Progenitor cell of endocrine pancreas (in vitro differentiated cells): ENCODE measurements around the gene KIAA1586. TPM values are rescaled to one million over a fixed set of nuclear protein-coding genes. Genes with fewer than 3 reads are reported as not detected.

Experiments used
- DNase-seq: peaks from one replicate; pipeline ENCODE4 v3.0.0; 2021; ENCODE audit warnings: low spot score; ENCODE audit not compliant: unreplicated experiment
- H3K27ac Mint-ChIP-seq: 2 replicates; pipeline ENCODE4 v1.8.0; 2021; ENCODE audit warnings: mild to moderate bottlenecking, moderate library complexity, mixed read lengths
- H3K27me3 Mint-ChIP-seq: 2 replicates; pipeline ENCODE4 v1.8.0; 2021; ENCODE audit warnings: mixed read lengths
- H3K36me3 Mint-ChIP-seq: 2 replicates; pipeline ENCODE4 v1.8.0; 2022; ENCODE audit warnings: mixed read lengths; ENCODE audit not compliant: insufficient read depth
- H3K4me1 Mint-ChIP-seq: 2 replicates; pipeline ENCODE4 v1.8.0; 2021; ENCODE audit warnings: low read depth, mixed read lengths
- H3K4me3 Mint-ChIP-seq: 2 replicates; pipeline ENCODE4 v1.8.0; 2021; ENCODE audit warnings: low read depth, mild to moderate bottlenecking, moderate library complexity, mixed read lengths
- H3K9me3 Mint-ChIP-seq: 2 replicates; pipeline ENCODE4 v1.8.0; 2021; ENCODE audit warnings: low read depth, mixed read lengths
- total RNA-seq: library from RNA; stranded (reverse); gene quantifications from 2 replicates; pipeline ENCODE4 v1.2.1, GENCODE V29; 2021
- TF ChIP-seq, protein P1 (sequence below): fragments of 200-600 bp; sonication (generic); IDR thresholded peaks from one replicate; pipeline ENCODE4 v1.5.0; 2021; ENCODE audit warnings: antibody characterized with exemption, mild to moderate bottlenecking; ENCODE audit not compliant: unreplicated experiment

KIAA1586 gene
- total RNA-seq, 1 donor from 2014 or later = 23.0 TPM

DNA sequence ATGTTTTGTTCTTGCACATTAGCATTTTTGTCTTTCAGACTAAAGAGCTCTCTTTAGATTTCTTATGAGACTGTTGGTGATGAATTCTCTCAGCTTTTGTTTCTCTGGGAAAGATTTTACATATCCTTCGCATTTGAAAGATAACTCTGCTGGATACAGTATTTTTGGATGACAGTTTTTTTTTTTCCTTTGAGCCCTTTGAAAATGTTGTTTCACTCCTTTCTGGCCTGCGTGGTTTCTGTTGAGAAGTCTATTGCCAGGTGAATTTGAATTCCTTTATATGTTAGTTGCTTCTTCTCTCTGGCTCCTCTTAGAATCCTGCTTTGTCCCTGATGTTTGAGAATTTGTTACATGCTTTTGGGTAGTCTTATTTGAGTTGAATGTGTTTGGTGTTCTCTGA, 22.2 kb upstream of the KIAA1586 start:
- no peaks in the 10 kb centered on the region for H3K4me1 Mint-ChIP-seq
- peaks cover 11% of the 10 kb centered on the region for H3K9me3 Mint-ChIP-seq
- no peak overlapping the region for H3K4me3 Mint-ChIP-seq
- peaks cover 10% of the 10 kb centered on the region for H3K27me3 Mint-ChIP-seq
- no peak overlapping the region for H3K27ac Mint-ChIP-seq
- TF ChIP-seq, protein P1, sequence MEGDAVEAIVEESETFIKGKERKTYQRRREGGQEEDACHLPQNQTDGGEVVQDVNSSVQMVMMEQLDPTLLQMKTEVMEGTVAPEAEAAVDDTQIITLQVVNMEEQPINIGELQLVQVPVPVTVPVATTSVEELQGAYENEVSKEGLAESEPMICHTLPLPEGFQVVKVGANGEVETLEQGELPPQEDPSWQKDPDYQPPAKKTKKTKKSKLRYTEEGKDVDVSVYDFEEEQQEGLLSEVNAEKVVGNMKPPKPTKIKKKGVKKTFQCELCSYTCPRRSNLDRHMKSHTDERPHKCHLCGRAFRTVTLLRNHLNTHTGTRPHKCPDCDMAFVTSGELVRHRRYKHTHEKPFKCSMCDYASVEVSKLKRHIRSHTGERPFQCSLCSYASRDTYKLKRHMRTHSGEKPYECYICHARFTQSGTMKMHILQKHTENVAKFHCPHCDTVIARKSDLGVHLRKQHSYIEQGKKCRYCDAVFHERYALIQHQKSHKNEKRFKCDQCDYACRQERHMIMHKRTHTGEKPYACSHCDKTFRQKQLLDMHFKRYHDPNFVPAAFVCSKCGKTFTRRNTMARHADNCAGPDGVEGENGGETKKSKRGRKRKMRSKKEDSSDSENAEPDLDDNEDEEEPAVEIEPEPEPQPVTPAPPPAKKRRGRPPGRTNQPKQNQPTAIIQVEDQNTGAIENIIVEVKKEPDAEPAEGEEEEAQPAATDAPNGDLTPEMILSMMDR = no peak
- peaks cover 2% of the 10 kb centered on the region for H3K36me3 Mint-ChIP-seq
- no peak for DNase-seq

DNA sequence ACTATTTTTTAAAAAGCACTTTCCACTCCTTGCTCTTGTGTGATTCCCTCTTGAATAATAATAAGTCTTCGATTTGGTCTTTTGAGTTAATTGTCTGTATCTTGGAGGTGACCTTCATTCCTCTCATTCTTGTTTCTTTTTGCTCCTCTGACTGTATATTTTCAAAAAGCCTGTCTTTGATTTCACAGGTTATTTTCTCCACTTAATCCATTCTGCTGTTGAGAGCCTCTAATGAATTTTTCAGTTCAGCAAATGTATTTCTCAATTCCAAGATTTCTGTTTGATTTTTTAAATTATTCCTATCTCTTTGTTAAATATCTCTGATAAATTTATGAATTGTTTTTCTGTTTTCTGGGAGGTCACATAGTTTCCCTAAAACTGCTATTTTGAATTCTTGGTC, 21.7 kb upstream of the KIAA1586 start:
- Mint-ChIP-seq H3K36me3 (peaks cover 2% of the 10 kb centered on the region), H3K27ac (no peak overlapping the region), H3K27me3 (peaks cover 15% of the 10 kb centered on the region), H3K4me1 (no peaks in the 10 kb centered on the region), H3K4me3 (no peak overlapping the region), H3K9me3 (peaks cover 11% of the 10 kb centered on the region)
- no peak for DNase-seq
- TF ChIP-seq, protein P1 = no peak

DNA sequence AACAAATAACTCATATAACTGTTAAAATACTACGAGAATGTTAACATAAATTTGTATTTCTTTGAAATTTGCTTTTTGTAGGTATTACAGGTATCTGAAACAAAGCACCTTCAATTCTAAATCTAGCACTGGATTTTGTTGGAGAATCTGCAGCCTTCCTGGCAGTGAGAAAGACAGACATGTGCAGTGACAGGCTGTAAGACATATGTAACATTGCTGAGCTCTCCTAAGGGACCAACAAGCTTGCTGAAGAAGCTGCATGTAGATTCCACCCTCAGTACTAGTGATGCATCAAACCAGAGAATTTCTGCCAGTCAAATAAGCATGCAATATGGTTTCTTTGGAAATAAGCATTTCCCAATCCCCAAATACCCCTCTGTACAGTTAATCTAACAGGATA, 20.5 kb upstream of the KIAA1586 start:
- Mint-ChIP-seq H3K27me3 (peaks cover 15% of the 10 kb centered on the region), H3K27ac (no peak overlapping the region), H3K4me1 (no peaks in the 10 kb centered on the region), H3K9me3 (peaks cover 11% of the 10 kb centered on the region), H3K36me3 (peaks cover 2% of the 10 kb centered on the region), H3K4me3 (no peak overlapping the region)
- TF ChIP-seq, protein P1 = no peak
- DNase-seq = no peak

DNA sequence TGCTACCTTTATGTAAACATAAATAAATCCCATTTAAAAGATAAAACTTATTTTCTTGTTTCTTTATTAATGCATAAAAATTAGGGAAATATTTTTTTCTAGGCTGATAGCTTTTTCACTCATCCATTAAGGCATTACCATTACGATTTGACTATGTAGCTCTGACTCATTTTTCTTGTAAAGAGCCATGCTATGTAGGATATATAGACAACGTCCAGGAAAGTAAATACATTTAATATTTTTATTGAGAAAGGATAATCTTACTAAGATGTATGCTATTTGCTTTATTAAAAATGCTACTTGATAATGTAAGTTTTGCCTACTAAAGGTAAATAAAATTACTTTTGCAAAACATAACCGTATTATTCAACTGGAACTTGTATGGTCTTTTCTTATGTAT, 19.2 kb upstream of the KIAA1586 start:
- Mint-ChIP-seq H3K4me1 (peaks cover 2% of the 10 kb centered on the region), H3K4me3 (no peak overlapping the region), H3K9me3 (peaks cover 11% of the 10 kb centered on the region), H3K36me3 (peaks cover 2% of the 10 kb centered on the region), H3K27me3 (peaks cover 27% of the 10 kb centered on the region), H3K27ac (no peak overlapping the region)
- TF ChIP-seq, protein P1 = no peak
- no peak for DNase-seq

DNA sequence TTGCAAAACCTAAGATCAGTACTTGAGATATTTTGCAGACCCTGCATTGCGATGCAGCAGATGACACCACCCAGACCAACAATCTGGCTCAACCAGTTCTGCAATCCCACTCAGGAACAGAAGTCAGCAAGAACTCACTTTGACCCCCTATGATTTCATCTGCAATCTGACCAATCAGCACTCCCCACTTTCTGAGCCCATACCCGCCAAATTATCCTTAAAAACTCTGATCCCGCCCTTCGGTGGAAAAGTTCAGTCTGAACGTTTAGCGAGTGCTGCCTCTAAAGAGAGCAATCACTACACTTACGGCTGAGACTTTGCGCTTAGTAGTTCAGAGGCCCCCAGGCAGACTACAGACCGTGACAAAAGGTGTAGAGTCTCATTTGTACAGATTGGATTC, 17.3 kb upstream of the KIAA1586 start:
- Mint-ChIP-seq H3K9me3 (peaks cover 11% of the 10 kb centered on the region), H3K4me1 (peaks cover 2% of the 10 kb centered on the region), H3K27me3 (peaks cover 38% of the 10 kb centered on the region), H3K27ac (no peak overlapping the region), H3K4me3 (no peak overlapping the region), H3K36me3 (peaks cover 2% of the 10 kb centered on the region)
- no peak for DNase-seq
- TF ChIP-seq, protein P1 = no peak
